HCT116 (cell line): ENCODE measurements around the gene PRR16. TPM values are rescaled to one million over a fixed set of nuclear protein-coding genes. Genes with fewer than 3 reads are reported as not detected.

Experiments
- ATAC-seq: fragments of 200-7000 bp; cut with Tn5 transposase; 2 replicates; pipeline ENCODE4 v1.9.1; 2020; ENCODE audit warnings: mild to moderate bottlenecking, moderate library complexity
- BruUV-seq: library from RNA; stranded (reverse); fragments of 400-500 nt; replicated peaks from 2 replicates; lab custom pipeline; 2021; lab: Mats Ljungman, UMichigan
- CTCF ChIA-PET: fragments of 300-600 bp; sonication (Branson Sonifier 250); formaldehyde crosslinking; loops from one replicate; lab custom pipeline; 2021; ENCODE audit warnings: antibody characterized with exemption; lab: Charles Lee
- POLR2A ChIA-PET: fragments of 300-600, 350-600 bp; sonication (Branson Sonifier 250); formaldehyde crosslinking; loops from one replicate; lab custom pipeline; 2021; ENCODE audit warnings: antibody characterized with exemption; lab: Charles Lee
- RAD21 ChIA-PET, 2 experiments: fragments of 300-600 bp; sonication (Branson Sonifier 250); formaldehyde crosslinking; loops; one replicate each; lab custom pipeline; 2023; ENCODE audit warnings: low total read pairs in 2 of 2; ENCODE audit not compliant: uncharacterized antibody in 2 of 2, unreplicated experiment in 2 of 2, low non-redundant PET in 1 of 2; lab: Charles Lee
- DNase-seq: peaks from one replicate; pipeline ENCODE4 v3.0.0-alpha.2; 2010; ENCODE audit warnings: low read depth, low spot score
- H2AFZ ChIP-seq: fragments of 200-600 bp; shearing (Covaris generic), sonication (generic); 2 replicates; pipeline ENCODE4 v1.6.1; 2017; ENCODE audit warnings: low read depth, mixed run types, mixed read lengths, antibody characterized with exemption, low read length; ENCODE audit not compliant: poor library complexity, severe bottlenecking
- H3K27ac ChIP-seq: 2 replicates; pipeline ENCODE4 v1.5.1; 2012; ENCODE audit warnings: low read depth, low read length
- H3K27me3 ChIP-seq: fragments of 200-600 bp; sonication (generic); 2 replicates; pipeline ENCODE4 v1.6.1; 2016; ENCODE audit warnings: mixed run types, low read length, mixed read lengths; ENCODE audit not compliant: insufficient read depth
- H3K36me3 ChIP-seq, 2 experiments: fragments of 200-500 bp in 1 of 2; fragments of 200-600 bp in 1 of 2; sonication (Bioruptor generic) in 1 of 2; sonication (generic) in 1 of 2; 2 replicates each; pipeline versions ENCODE4 v1.5.1 to v1.6.1; 2014 to 2016; ENCODE audit warnings: low read length in 2 of 2, inconsistent platforms in 1 of 2, mixed read lengths in 1 of 2, mixed run types in 1 of 2; ENCODE audit not compliant: insufficient read depth in 2 of 2, control insufficient read depth in 1 of 2
- H3K4me1 ChIP-seq, 2 experiments: fragments of 200-600 bp in 1 of 2; sonication (generic) in 1 of 2; 2 replicates each; pipeline versions ENCODE4 v1.5.1 to v1.6.1; 2012 to 2017; ENCODE audit warnings: low read length in 2 of 2, inconsistent platforms in 1 of 2, mild to moderate bottlenecking in 1 of 2, mixed read lengths in 1 of 2, mixed run types in 1 of 2, moderate library complexity in 1 of 2; ENCODE audit not compliant: insufficient read depth in 2 of 2, control insufficient read depth in 1 of 2
- H3K4me2 ChIP-seq: fragments of 200-600 bp; sonication (generic); 2 replicates; pipeline ENCODE4 v1.6.1; 2017; ENCODE audit warnings: mixed run types, low read length, mixed read lengths
- H3K4me3 ChIP-seq, 2 experiments: fragments of 200-600 bp in 1 of 2; sonication (generic) in 1 of 2; replicated peaks in 1 of 2; 2 replicates each; pipeline ENCODE4 v1.5.1; 2011 to 2016; ENCODE audit warnings: low read length in 2 of 2, control low read depth in 1 of 2, low read depth in 1 of 2, mild to moderate bottlenecking in 1 of 2, mixed read lengths in 1 of 2, mixed run types in 1 of 2
- H3K79me2 ChIP-seq: fragments of 200-600 bp; sonication (generic); 2 replicates; pipeline ENCODE4 v1.6.1; 2017; ENCODE audit warnings: mild to moderate bottlenecking, mixed run types, low read length, moderate library complexity, mixed read lengths; ENCODE audit not compliant: insufficient read depth
- H3K9ac ChIP-seq: fragments of 200-600 bp; sonication (generic); 2 replicates; pipeline ENCODE4 v1.6.1; 2016; ENCODE audit warnings: low read length, mixed read lengths
- H3K9me2 ChIP-seq: fragments of 200-600 bp; sonication (generic), shearing (Covaris generic); 2 replicates; pipeline ENCODE4 v1.6.1; 2017; ENCODE audit warnings: mixed run types, mild to moderate bottlenecking, moderate library complexity; ENCODE audit not compliant: insufficient read depth
- H3K9me3 ChIP-seq, 2 experiments: fragments of 200-500 bp in 1 of 2; fragments of 200-600 bp in 1 of 2; sonication (Bioruptor generic) in 1 of 2; sonication (generic) in 1 of 2; 2 replicates each; pipeline ENCODE4 v1.6.1; 2014 to 2017; ENCODE audit warnings: low read length in 2 of 2, mixed read lengths in 2 of 2, inconsistent platforms in 1 of 2, low read depth in 1 of 2, mild to moderate bottlenecking in 1 of 2, mixed run types in 1 of 2, moderate library complexity in 1 of 2; ENCODE audit not compliant: control insufficient read depth in 1 of 2, insufficient read depth in 1 of 2
- H4K20me1 ChIP-seq: fragments of 200-600 bp; sonication (generic), shearing (Covaris generic); 2 replicates; pipeline ENCODE4 v1.6.1; 2017; ENCODE audit warnings: mixed run types, mild to moderate bottlenecking, moderate library complexity; ENCODE audit not compliant: insufficient read depth
- ATF3 ChIP-seq: IDR thresholded peaks from 2 replicates; pipeline ENCODE4 v1.6.1; 2012
- CBX3 ChIP-seq: IDR thresholded peaks from 2 replicates; pipeline ENCODE4 v1.6.1; 2012; ENCODE audit warnings: low read depth
- CTCF ChIP-seq, 3 experiments: fragments of 200-600 bp in 1 of 3; sonication (generic) in 1 of 3; IDR thresholded peaks in 2 of 3; conservative IDR thresholded peaks in 1 of 3; 2 replicates each; pipeline ENCODE4 v1.5.1; 2012 to 2017; ENCODE audit warnings: low read depth in 2 of 3, low read length in 2 of 3, antibody characterized with exemption in 1 of 3, borderline replicate concordance in 1 of 3, control low read depth in 1 of 3, mild to moderate bottlenecking in 1 of 3, mixed read lengths in 1 of 3, mixed run types in 1 of 3, moderate library complexity in 1 of 3; ENCODE audit not compliant: insufficient read depth in 1 of 3
- EGR1 ChIP-seq: IDR thresholded peaks from 2 replicates; pipeline ENCODE4 v1.6.1; 2012; ENCODE audit warnings: low read depth
- ELF1 ChIP-seq: IDR thresholded peaks from 2 replicates; pipeline ENCODE4 v1.6.1; 2012; ENCODE audit warnings: low read depth, borderline replicate concordance
- EZH2phosphoT487 ChIP-seq: fragments of 200-600 bp; IDR thresholded peaks from 2 replicates; pipeline ENCODE4 v1.6.1; 2018; ENCODE audit warnings: antibody characterized with exemption, borderline replicate concordance
- FOSL1 ChIP-seq: IDR thresholded peaks from 2 replicates; pipeline ENCODE4 v1.6.1; 2012; ENCODE audit warnings: low read depth
- MAX ChIP-seq: IDR thresholded peaks from 2 replicates; pipeline ENCODE4 v1.6.1; 2012
- POLR2A ChIP-seq: IDR thresholded peaks from 2 replicates; pipeline ENCODE4 v1.7.0; 2011; ENCODE audit warnings: borderline replicate concordance; ENCODE audit not compliant: insufficient read depth, insufficient read length; ENCODE audit errors: extremely low read depth
- POLR2AphosphoS5 ChIP-seq: IDR thresholded peaks from 2 replicates; pipeline ENCODE4 v1.6.1; 2011; ENCODE audit warnings: mild to moderate bottlenecking, low read depth, low read length, moderate library complexity
- RAD21 ChIP-seq: IDR thresholded peaks from 2 replicates; pipeline ENCODE4 v1.6.1; 2012; ENCODE audit warnings: low read depth, mild to moderate bottlenecking
- REST ChIP-seq: IDR thresholded peaks from 2 replicates; pipeline ENCODE4 v1.6.1; 2012; ENCODE audit warnings: low read depth
- SIN3A ChIP-seq: IDR thresholded peaks from 2 replicates; pipeline ENCODE4 v1.6.1; 2012; ENCODE audit warnings: low read depth
- SP1 ChIP-seq: IDR thresholded peaks from 2 replicates; pipeline ENCODE4 v1.6.1; 2012; ENCODE audit warnings: low read depth
- SRF ChIP-seq: IDR thresholded peaks from 2 replicates; pipeline ENCODE4 v1.6.1; 2012; ENCODE audit warnings: low read depth
- TCF7L2 ChIP-seq: IDR thresholded peaks from 2 replicates; pipeline ENCODE4 v1.7.0; 2011; ENCODE audit warnings: borderline replicate concordance, inconsistent platforms; ENCODE audit not compliant: insufficient read depth, insufficient read length; ENCODE audit errors: extremely low read depth
- YY1 ChIP-seq: IDR thresholded peaks from 2 replicates; pipeline ENCODE4 v1.6.1; 2011; ENCODE audit warnings: low read length, low read depth, moderate library complexity, mild to moderate bottlenecking; ENCODE audit not compliant: insufficient replicate concordance; ENCODE audit errors: extremely low read depth
- ZBTB33 ChIP-seq: IDR thresholded peaks from 2 replicates; pipeline ENCODE4 v1.6.1; 2011; ENCODE audit warnings: mild to moderate bottlenecking, low read length, moderate library complexity; ENCODE audit not compliant: insufficient replicate concordance; ENCODE audit errors: extremely low read depth
- ZFX ChIP-seq: fragments of 450-650 bp; IDR thresholded peaks from 2 replicates; pipeline ENCODE4 v1.6.1; 2017
- intact Hi-C: fragments of 100-400 bp; cut with micrococcal nuclease; formaldehyde crosslinking; loops from 2 replicates; pipeline ENCODE4 v1.10.0; 2022
- total RNA-seq: library from RNA; stranded (reverse); gene quantifications from one replicate; pipeline ENCODE4 v1.2.1, GENCODE V29; 2021; ENCODE audit not compliant: unreplicated experiment

The PRR16 gene
- total RNA-seq, 1 experiment from 2014 or later = 0.42 TPM

- H3K79me2 ChIP-seq = no peaks in the 10 kb centered on the region
- no peak overlapping the region for H3K9ac ChIP-seq
- H3K4me2 ChIP-seq = no peak overlapping the region
- H3K36me3 ChIP-seq = no peaks in the 10 kb centered on the region
- no peaks in the 10 kb centered on the region for H3K9me3 ChIP-seq
- CTCF ChIA-PET = no interaction called here
- no peak overlapping the region for H3K4me3 ChIP-seq
- no peaks in the 10 kb centered on the region for H3K9me2 ChIP-seq
- ATAC-seq (no peak), DNase-seq (no peak)
- POLR2A ChIA-PET = no interaction called here
- no peak overlapping the region for H3K27ac ChIP-seq
- TF ChIP-seq YY1 (no peak), REST (no peak), ELF1 (no peak), ZFX (no peak), SP1 (no peak), SRF (no peak), TCF7L2 (no peak), CTCF (IDR thresholded peaks at IDR 0.05 in 2 of 3, conservative IDR thresholded peaks at IDR 0.05 in 1 of 3; ENCODE audit: borderline replicate concordance in 1 of 3, insufficient read depth in 1 of 3, low read depth in 2 of 3, low read length in 2 of 3) (no peak), ZBTB33 (no peak), SIN3A (no peak), EGR1 (no peak), FOSL1 (no peak), EZH2phosphoT487 (no peak), ATF3 (no peak), CBX3 (no peak), RAD21 (no peak), POLR2AphosphoS5 (no peak), POLR2A (no peak), MAX (no peak)
- H4K20me1 ChIP-seq = no peaks in the 10 kb centered on the region
- H2AFZ ChIP-seq = no peak overlapping the region
- no peaks in the 10 kb centered on the region for H3K27me3 ChIP-seq
- BruUV-seq = no TSS peak
- intact Hi-C loops = no loop called here
- no peaks in the 10 kb centered on the region for H3K4me1 ChIP-seq
- RAD21 ChIA-PET = no interaction called here
Observed at GRCh38 chr5:120582635-120583034, 118.5 kb downstream of the PRR16 start.
